ENCODE results near the gene CACHD1. TPM values are rescaled to one million over a fixed set of nuclear protein-coding genes. Genes with fewer than 3 reads are reported as not detected.

The CACHD1 gene
- total RNA-seq, 1 donor from 2014 or later, result 41.0 TPM

DNA sequence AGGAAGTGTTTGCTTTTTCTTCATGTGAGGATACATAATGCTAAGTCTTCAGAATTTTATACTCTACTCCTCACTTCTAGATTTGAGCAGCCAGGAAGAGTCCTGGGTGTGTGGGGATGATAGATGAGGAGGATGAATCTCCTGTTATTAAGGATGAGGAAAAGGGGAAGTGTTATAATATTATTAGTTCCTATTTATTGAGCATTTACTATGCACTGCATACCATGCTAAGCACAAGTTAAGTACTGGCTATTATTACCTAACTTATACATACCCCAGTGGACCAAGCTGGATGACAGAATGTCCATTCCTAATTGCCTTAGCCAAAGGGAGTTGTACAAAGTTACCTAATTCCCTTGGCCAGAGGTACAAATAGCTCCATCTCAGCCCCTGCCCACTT, 19.8 kb downstream of the CACHD1 start:
- no peaks in the 10 kb centered on the region for H3K27me3 Mint-ChIP-seq (ENCODE audit: low read depth)
- TF ChIP-seq, protein P1, sequence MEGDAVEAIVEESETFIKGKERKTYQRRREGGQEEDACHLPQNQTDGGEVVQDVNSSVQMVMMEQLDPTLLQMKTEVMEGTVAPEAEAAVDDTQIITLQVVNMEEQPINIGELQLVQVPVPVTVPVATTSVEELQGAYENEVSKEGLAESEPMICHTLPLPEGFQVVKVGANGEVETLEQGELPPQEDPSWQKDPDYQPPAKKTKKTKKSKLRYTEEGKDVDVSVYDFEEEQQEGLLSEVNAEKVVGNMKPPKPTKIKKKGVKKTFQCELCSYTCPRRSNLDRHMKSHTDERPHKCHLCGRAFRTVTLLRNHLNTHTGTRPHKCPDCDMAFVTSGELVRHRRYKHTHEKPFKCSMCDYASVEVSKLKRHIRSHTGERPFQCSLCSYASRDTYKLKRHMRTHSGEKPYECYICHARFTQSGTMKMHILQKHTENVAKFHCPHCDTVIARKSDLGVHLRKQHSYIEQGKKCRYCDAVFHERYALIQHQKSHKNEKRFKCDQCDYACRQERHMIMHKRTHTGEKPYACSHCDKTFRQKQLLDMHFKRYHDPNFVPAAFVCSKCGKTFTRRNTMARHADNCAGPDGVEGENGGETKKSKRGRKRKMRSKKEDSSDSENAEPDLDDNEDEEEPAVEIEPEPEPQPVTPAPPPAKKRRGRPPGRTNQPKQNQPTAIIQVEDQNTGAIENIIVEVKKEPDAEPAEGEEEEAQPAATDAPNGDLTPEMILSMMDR (conservative IDR thresholded peaks at IDR 0.05), result no peak
- H3K4me3 Mint-ChIP-seq, result no peak overlapping the region
- peaks cover 4% of the 10 kb centered on the region for H3K36me3 Mint-ChIP-seq (ENCODE audit: low read depth)
- peaks cover 6% of the 10 kb centered on the region for H3K9me3 Mint-ChIP-seq
- peaks cover 71% of the 10 kb centered on the region for H3K4me1 Mint-ChIP-seq
- no peak overlapping the region for H3K27ac Mint-ChIP-seq (ENCODE audit: unreplicated experiment)
- DNase-seq (ENCODE audit: low read depth, low spot score), result no peak

DNA sequence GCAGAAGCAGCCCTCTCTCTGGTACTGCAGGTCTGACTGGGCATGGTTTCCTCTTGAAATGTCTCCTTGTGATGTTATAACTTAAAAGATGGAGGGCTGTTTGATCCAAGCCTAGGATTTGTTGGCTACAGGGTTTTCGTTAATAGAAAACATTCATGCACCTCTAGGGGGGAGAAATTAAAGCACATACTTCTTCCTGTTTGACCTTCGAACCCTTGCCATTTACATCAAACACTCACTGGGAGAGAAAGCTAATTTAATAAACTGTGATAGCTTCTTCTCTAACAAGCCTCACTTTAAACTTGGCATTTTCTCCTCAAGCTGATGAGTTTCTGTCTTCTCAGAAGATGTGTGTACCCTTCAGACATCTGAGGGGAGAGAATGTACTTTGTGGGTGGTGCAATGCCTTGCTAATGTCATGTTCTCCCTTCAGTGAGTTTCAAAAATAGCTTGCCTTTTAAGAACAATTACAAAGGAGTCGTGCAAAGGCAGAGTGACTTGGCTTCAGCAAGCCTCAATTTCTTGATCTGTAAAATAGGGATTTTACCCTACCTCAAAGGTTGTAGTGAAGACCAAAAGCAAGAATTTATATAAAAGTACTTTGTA, 20.4 kb downstream of the CACHD1 start:
- no peaks in the 10 kb centered on the region for H3K9me3 Mint-ChIP-seq
- peak overlapping the region; percentile 4 for H3K4me3 Mint-ChIP-seq
- H3K27me3 Mint-ChIP-seq (ENCODE audit: low read depth), result no peaks in the 10 kb centered on the region
- no peak for DNase-seq (ENCODE audit: low read depth, low spot score)
- H3K36me3 Mint-ChIP-seq (ENCODE audit: low read depth), result no peaks in the 10 kb centered on the region
- TF ChIP-seq, protein P1 (conservative IDR thresholded peaks at IDR 0.05), result no peak
- peaks cover 71% of the 10 kb centered on the region for H3K4me1 Mint-ChIP-seq
- no peak overlapping the region for H3K27ac Mint-ChIP-seq (ENCODE audit: unreplicated experiment)

DNA sequence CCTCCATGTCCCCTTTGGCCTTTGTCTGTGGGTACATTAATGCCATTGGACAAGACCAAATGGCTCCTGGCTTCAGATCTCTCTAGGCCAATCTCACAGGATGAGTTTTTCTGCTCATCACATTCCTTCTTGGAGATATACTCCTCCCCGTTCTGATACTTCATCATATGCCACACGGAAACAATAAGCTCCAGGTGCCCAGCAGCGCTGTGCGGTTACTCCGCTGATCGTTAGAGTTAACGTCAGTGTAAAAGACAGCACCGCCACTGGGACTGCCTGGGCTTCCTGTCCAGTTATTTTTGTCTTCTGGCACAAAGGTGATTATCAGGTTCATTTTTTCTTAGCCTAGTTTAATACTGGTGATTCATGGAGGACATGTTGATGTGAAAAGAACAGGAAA, 22.5 kb downstream of the CACHD1 start:
- TF ChIP-seq, protein P1 (conservative IDR thresholded peaks at IDR 0.05), result no peak
- no peak overlapping the region for H3K27ac Mint-ChIP-seq (ENCODE audit: unreplicated experiment)

DNA sequence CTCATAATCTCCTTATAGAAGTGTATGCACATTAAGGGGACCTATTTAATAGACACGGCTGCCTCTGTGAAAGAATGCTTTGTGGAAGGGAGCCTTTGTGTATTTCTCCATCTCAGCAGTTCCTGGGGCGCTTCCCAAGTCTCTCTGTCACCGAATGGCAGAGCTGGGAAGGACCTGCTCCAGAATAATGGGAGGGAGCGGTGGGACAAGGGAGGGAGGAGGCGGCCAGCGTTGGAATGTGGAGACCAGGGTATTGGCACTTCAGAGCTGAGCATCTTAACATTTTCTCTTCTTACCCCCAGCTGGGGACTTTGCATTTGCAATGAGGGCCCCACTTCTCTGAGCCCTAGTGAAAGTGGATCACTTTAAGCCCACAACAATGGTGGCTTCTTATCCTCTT, 23.9 kb downstream of the CACHD1 start:
- TF ChIP-seq, protein P1 (conservative IDR thresholded peaks at IDR 0.05), result no peak
- H3K4me1 Mint-ChIP-seq, result peaks cover 74% of the 10 kb centered on the region
- no peak for DNase-seq (ENCODE audit: low read depth, low spot score)

More for the DNA sequence above, 22.5 kb downstream of the CACHD1 start:
- peaks cover 84% of the 10 kb centered on the region for H3K4me1 Mint-ChIP-seq
- no peaks in the 10 kb centered on the region for H3K9me3 Mint-ChIP-seq
- H3K27me3 Mint-ChIP-seq (ENCODE audit: low read depth), result no peaks in the 10 kb centered on the region
- H3K4me3 Mint-ChIP-seq, result no peak overlapping the region
- DNase-seq (ENCODE audit: low read depth, low spot score), result no peak
- H3K36me3 Mint-ChIP-seq (ENCODE audit: low read depth), result no peaks in the 10 kb centered on the region

DNA sequence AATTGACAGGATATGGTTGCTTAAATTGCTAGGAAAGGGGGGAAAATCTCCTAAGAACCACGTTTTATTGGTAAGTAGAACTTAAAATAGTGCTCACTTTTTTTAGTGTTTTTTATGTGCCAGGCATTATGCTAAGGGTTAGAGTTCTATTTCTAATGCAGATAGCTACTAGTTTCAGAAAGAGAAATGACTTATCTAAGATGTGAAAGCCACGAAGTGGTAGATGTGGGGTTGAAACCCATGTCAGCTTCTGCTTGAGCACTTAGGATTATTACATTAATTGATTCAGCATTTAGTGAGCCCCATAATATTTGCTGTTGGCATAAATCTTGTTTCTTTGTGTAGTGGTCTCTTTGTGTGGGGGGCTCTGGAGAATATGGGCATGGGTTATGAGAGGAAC, 24.7 kb downstream of the CACHD1 start:
- Mint-ChIP-seq H3K27me3 (ENCODE audit: low read depth) (no peaks in the 10 kb centered on the region), H3K4me1 (peaks cover 66% of the 10 kb centered on the region), H3K4me3 (no peak overlapping the region), H3K36me3 (ENCODE audit: low read depth) (no peaks in the 10 kb centered on the region), H3K27ac (ENCODE audit: unreplicated experiment) (peak overlapping the region; percentile 10), H3K9me3 (no peaks in the 10 kb centered on the region)
- DNase-seq (ENCODE audit: low read depth, low spot score), result no peak
- TF ChIP-seq, protein P1 (conservative IDR thresholded peaks at IDR 0.05), result no peak

More for the DNA sequence above, 23.9 kb downstream of the CACHD1 start:
- Mint-ChIP-seq H3K9me3 (no peaks in the 10 kb centered on the region), H3K27ac (ENCODE audit: unreplicated experiment) (peak overlapping the region; percentile 73), H3K4me3 (peak overlapping the region; percentile 48), H3K27me3 (ENCODE audit: low read depth) (no peaks in the 10 kb centered on the region), H3K36me3 (ENCODE audit: low read depth) (no peaks in the 10 kb centered on the region)

All from neural crest cell (in vitro differentiated cells).